GM12878 (cell line): Measurements from ENCODE around the gene SMAD9. TPM values are rescaled to one million over a fixed set of nuclear protein-coding genes. Genes with fewer than 3 reads are reported as not detected.

ENCODE experiments used
- ATAC-seq: fragments of 200-7000 bp; cut with Tn5 transposase; 3 replicates; pipeline ENCODE4 v1.9.1; 2020; ENCODE audit warnings: mild to moderate bottlenecking, moderate library complexity
- BruUV-seq: library from RNA; stranded (reverse); fragments of 400-500 nt; replicated peaks from 2 replicates; lab custom pipeline; 2021; lab: Mats Ljungman, UMichigan
- CTCF ChIA-PET: fragments of 300-600 bp; sonication (Branson Sonifier 250); formaldehyde crosslinking; extraction: SDS; loops from one replicate; lab custom pipeline; 2021; ENCODE audit warnings: inconsistent platforms; lab: Yijun Ruan, JAX
- POLR2A ChIA-PET: fragments of 350-600 bp; formaldehyde crosslinking; extraction: SDS; loops from one replicate; lab custom pipeline; 2021; ENCODE audit warnings: inconsistent platforms; lab: Charles Lee
- RAD21 ChIA-PET: fragments of 300-600 bp; sonication (Branson Sonifier 250); formaldehyde crosslinking; loops from one replicate; lab custom pipeline; 2023; ENCODE audit warnings: antibody characterized with exemption; ENCODE audit not compliant: unreplicated experiment; lab: Charles Lee
- SMC1A ChIA-PET: fragments of 300-600 bp; sonication (Branson Sonifier 250); formaldehyde crosslinking; loops from one replicate; lab custom pipeline; 2023; ENCODE audit not compliant: unreplicated experiment, uncharacterized antibody; lab: Charles Lee
- DNase-seq: peaks from one replicate; pipeline ENCODE4 v3.0.0-alpha.2; 2011; ENCODE audit warnings: low read depth, low spot score
- FAIRE-seq: peaks from 3 replicates; lab custom pipeline; 2011; peaks lifted over from hg19 to GRCh38; lab: Jason Lieb, UNC
- H2AFZ ChIP-seq: 2 replicates; pipeline ENCODE4 v1.6.0; 2011; ENCODE audit warnings: low read depth, low read length, control low read depth; ENCODE audit not compliant: control insufficient read depth
- H3K27ac ChIP-seq: 2 replicates; pipeline ENCODE4 v1.5.1; 2011; ENCODE audit warnings: control low read depth; ENCODE audit not compliant: control insufficient read depth, insufficient read depth
- H3K27me3 ChIP-seq, 2 experiments: replicated peaks in 1 of 2; 2 replicates each; pipeline versions ENCODE4 v1.6.0 to v1.6.1; 2011; ENCODE audit warnings: low read length in 1 of 2; ENCODE audit not compliant: control insufficient read depth in 2 of 2, insufficient read depth in 2 of 2
- H3K36me3 ChIP-seq, 2 experiments: 2 replicates each; pipeline ENCODE4 v1.5.1; 2011; ENCODE audit warnings: low read length in 1 of 2; ENCODE audit not compliant: control insufficient read depth in 2 of 2, insufficient read depth in 2 of 2
- H3K4me1 ChIP-seq: 2 replicates; pipeline ENCODE4 v1.6.1; 2011; ENCODE audit warnings: mild to moderate bottlenecking, low read length, moderate library complexity, mixed read lengths; ENCODE audit not compliant: control insufficient read depth, insufficient read depth
- H3K4me2 ChIP-seq: 2 replicates; pipeline ENCODE4 v1.6.0; 2011; ENCODE audit warnings: control low read depth; ENCODE audit not compliant: control insufficient read depth, insufficient read depth
- H3K4me3 ChIP-seq: fragments of 200-600 bp; sonication (generic); 2 replicates; pipeline ENCODE4 v1.5.1; 2016
- H3K79me2 ChIP-seq: 2 replicates; pipeline ENCODE4 v1.6.0; 2011; ENCODE audit warnings: low read length; ENCODE audit not compliant: control insufficient read depth, insufficient read depth
- H3K9ac ChIP-seq: 2 replicates; pipeline ENCODE4 v1.8.0; 2011; ENCODE audit warnings: low read length, control low read depth, mixed read lengths; ENCODE audit not compliant: control insufficient read depth, insufficient read depth
- H3K9me3 ChIP-seq: replicated peaks from 3 replicates; pipeline ENCODE4 v1.5.1; 2011; ENCODE audit warnings: mild to moderate bottlenecking, low read length; ENCODE audit not compliant: control insufficient read depth, insufficient read depth
- H4K20me1 ChIP-seq: 2 replicates; pipeline ENCODE4 v1.6.0; 2011; ENCODE audit not compliant: control insufficient read depth, insufficient read depth
- EGR1 ChIP-seq, 2 experiments: IDR thresholded peaks; 1 replicate in 1 of 2; 2 replicates in 1 of 2; pipeline ENCODE4 v1.6.1; 2011 to 2012; ENCODE audit warnings: low read depth in 2 of 2, low read length in 2 of 2, borderline replicate concordance in 1 of 2, mild to moderate bottlenecking in 1 of 2, moderate library complexity in 1 of 2
- ESRRA ChIP-seq: IDR thresholded peaks from 2 replicates; pipeline ENCODE4 v1.6.1; 2012; ENCODE audit warnings: mild to moderate bottlenecking, low read length, improper control_type of control experiment
- ETV6 ChIP-seq, 2 experiments: fragments of 450-650 bp in 1 of 2; IDR thresholded peaks in 1 of 2; conservative IDR thresholded peaks in 1 of 2; 2 replicates each; pipeline ENCODE4 v1.6.1; 2014; ENCODE audit warnings: antibody characterized with exemption in 1 of 2, borderline replicate concordance in 1 of 2, low read depth in 1 of 2, mild to moderate bottlenecking in 1 of 2, moderate library complexity in 1 of 2
- IRF4 ChIP-seq: IDR thresholded peaks from 2 replicates; pipeline ENCODE4 v1.6.1; 2011; ENCODE audit warnings: low read depth, low read length
- KLF5 ChIP-seq: fragments of 450-650 bp; IDR thresholded peaks from 2 replicates; pipeline ENCODE4 v1.6.1; 2014; ENCODE audit warnings: mild to moderate bottlenecking; ENCODE audit not compliant: partially characterized antibody
- LARP7 ChIP-seq: fragments of 450-650 bp; IDR thresholded peaks from 2 replicates; pipeline ENCODE4 v1.6.1; 2017; ENCODE audit warnings: mild to moderate bottlenecking
- RFX5 ChIP-seq: IDR thresholded peaks from 2 replicates; pipeline ENCODE4 v1.6.1; 2011; ENCODE audit warnings: low read depth, low read length, improper control_type of control experiment
- SMARCA5 ChIP-seq: fragments of 450-650 bp; IDR thresholded peaks from 2 replicates; pipeline ENCODE4 v1.6.1; 2017; ENCODE audit warnings: mild to moderate bottlenecking
- TCF7 ChIP-seq: IDR thresholded peaks from 2 replicates; pipeline ENCODE4 v1.6.1; 2014; ENCODE audit warnings: antibody characterized with exemption, borderline replicate concordance
- ZZZ3 ChIP-seq: IDR thresholded peaks from 2 replicates; pipeline ENCODE4 v1.6.1; 2011; ENCODE audit warnings: low read depth; ENCODE audit not compliant: control insufficient read depth, insufficient read length
- in situ Hi-C: fragments of 300-500 bp; cut with MboI; formaldehyde crosslinking; loops from 9 replicates; pipeline ENCODE4 v1.14.3; 2018; ENCODE audit warnings: mixed read lengths
- intact Hi-C: fragments of 100-400 bp; cut with micrococcal nuclease; formaldehyde crosslinking; loops from one replicate; pipeline ENCODE4 v1.14.2; 2022; ENCODE audit not compliant: unreplicated experiment
- polyA plus RNA-seq, 11 experiments: library from polyadenylated mRNA; depleted of rRNA in 4 of 11; unstranded in 6 of 11; stranded (reverse) in 5 of 11; fragments of >200 nt; fragmentation: Nextera tagmentation in 4 of 11; fragmentation: Illumina TruSeq in 1 of 11; extraction: Ambion mirVana in 4 of 11; extraction: Trizol in 1 of 11; gene quantifications; 1 replicate in 1 of 11; 2 replicates in 10 of 11; pipeline versions ENCODE4 v1.2.1 to v1.2.3, GENCODE V29; 2011 to 2016; ENCODE audit warnings: inconsistent platforms in 2 of 11, missing spikeins in 2 of 11, low read depth in 1 of 11
- total RNA-seq, 4 experiments: library from RNA; depleted of rRNA in 3 of 4; stranded (reverse); fragments of >200 nt in 3 of 4; fragmentation: Illumina TruSeq in 1 of 4; extraction: Trizol in 1 of 4; gene quantifications; 2 replicates each; pipeline versions ENCODE4 v1.2.1 to v1.2.3, GENCODE V29; 2013 to 2021
- TF ChIP-seq, protein P1 (sequence below): IDR thresholded peaks from 2 replicates; pipeline ENCODE4 v1.6.1; 2011; ENCODE audit warnings: borderline replicate concordance, low read depth, mild to moderate bottlenecking, moderate library complexity, low read length; ENCODE audit not compliant: insufficient read depth, poor library complexity, severe bottlenecking
- TF ChIP-seq, protein P2 (sequence below): fragments of 150-350 bp; IDR thresholded peaks from 2 replicates; pipeline ENCODE4 v1.6.1; 2016; ENCODE audit warnings: low read depth, low read length
- TF ChIP-seq, protein P3 (sequence below): fragments of 450-650 bp; formaldehyde crosslinking; IDR thresholded peaks from 2 replicates; pipeline ENCODE4 v1.5.0; 2022; ENCODE audit warnings: mild to moderate bottlenecking, missing genetic modification characterization
- TF ChIP-seq, protein P4 (sequence below): IDR thresholded peaks from 2 replicates; pipeline ENCODE4 v1.6.1; 2012; ENCODE audit warnings: low read length, inconsistent platforms

The SMAD9 gene
- total and polyA plus RNA-seq, 10 of the 15 experiments (the other 5 are each of a cell fraction or from before 2014, with no cell fraction given): 0.22 to 0.69 (median 0.42) TPM; not detected in 6

DNA sequence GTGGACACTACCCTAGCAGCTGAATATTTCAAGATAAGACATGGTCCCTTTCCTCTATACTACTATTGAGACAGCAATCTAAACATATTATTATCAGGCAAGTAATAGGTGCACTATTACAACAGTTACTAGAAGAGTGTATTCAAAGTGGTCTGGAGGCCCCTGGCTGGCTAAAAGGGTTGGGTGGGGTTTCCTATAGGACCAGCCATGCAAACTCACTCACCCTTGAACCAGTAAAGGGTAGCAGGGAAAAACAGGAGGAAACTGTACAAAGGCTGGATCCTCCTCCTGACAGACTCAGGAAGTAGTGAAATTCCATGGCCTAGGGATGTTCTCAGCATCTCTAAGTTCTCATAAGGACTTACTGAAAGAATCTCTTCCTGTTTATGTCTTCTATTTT is 7.7 kb downstream of the SMAD9 start:
- Histone ChIP-seq H2AFZ (no peak overlapping the region), H3K79me2 (no peaks in the 10 kb centered on the region), H3K36me3 (no peaks in the 10 kb centered on the region), H3K9ac (no peak overlapping the region), H3K9me3 (no peaks in the 10 kb centered on the region; the same call in 2 of the 3 replicates), H4K20me1 (no peaks in the 10 kb centered on the region), H3K4me3 (no peak overlapping the region), H3K4me1 (no peaks in the 10 kb centered on the region), H3K4me2 (no peak overlapping the region), H3K27me3 (peaks cover 3 to 4% of the 10 kb centered on the region in 2 experiments; a peak in 3 of 4 replicates), H3K27ac (no peak overlapping the region)
- intact Hi-C loops (no loop called here), in situ Hi-C loops (no loop called here)
- SMC1A ChIA-PET: no interaction called here
- FAIRE-seq (no peak), DNase-seq (no peak), ATAC-seq (no peak)
- CTCF ChIA-PET: no interaction called here
- RAD21 ChIA-PET: no interaction called here
- BruUV-seq: no TSS peak
- POLR2A ChIA-PET: no interaction called here
- TF ChIP-seq, protein P1, sequence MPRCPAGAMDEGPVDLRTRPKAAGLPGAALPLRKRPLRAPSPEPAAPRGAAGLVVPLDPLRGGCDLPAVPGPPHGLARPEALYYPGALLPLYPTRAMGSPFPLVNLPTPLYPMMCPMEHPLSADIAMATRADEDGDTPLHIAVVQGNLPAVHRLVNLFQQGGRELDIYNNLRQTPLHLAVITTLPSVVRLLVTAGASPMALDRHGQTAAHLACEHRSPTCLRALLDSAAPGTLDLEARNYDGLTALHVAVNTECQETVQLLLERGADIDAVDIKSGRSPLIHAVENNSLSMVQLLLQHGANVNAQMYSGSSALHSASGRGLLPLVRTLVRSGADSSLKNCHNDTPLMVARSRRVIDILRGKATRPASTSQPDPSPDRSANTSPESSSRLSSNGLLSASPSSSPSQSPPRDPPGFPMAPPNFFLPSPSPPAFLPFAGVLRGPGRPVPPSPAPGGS: no peak
- no peak for TF ChIP-seq KLF5
- no peak for TF ChIP-seq TCF7
- TF ChIP-seq, protein P2, sequence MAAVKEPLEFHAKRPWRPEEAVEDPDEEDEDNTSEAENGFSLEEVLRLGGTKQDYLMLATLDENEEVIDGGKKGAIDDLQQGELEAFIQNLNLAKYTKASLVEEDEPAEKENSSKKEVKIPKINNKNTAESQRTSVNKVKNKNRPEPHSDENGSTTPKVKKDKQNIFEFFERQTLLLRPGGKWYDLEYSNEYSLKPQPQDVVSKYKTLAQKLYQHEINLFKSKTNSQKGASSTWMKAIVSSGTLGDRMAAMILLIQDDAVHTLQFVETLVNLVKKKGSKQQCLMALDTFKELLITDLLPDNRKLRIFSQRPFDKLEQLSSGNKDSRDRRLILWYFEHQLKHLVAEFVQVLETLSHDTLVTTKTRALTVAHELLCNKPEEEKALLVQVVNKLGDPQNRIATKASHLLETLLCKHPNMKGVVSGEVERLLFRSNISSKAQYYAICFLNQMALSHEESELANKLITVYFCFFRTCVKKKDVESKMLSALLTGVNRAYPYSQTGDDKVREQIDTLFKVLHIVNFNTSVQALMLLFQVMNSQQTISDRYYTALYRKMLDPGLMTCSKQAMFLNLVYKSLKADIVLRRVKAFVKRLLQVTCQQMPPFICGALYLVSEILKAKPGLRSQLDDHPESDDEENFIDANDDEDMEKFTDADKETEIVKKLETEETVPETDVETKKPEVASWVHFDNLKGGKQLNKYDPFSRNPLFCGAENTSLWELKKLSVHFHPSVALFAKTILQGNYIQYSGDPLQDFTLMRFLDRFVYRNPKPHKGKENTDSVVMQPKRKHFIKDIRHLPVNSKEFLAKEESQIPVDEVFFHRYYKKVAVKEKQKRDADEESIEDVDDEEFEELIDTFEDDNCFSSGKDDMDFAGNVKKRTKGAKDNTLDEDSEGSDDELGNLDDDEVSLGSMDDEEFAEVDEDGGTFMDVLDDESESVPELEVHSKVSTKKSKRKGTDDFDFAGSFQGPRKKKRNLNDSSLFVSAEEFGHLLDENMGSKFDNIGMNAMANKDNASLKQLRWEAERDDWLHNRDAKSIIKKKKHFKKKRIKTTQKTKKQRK: no peak
- TF ChIP-seq, protein P3, sequence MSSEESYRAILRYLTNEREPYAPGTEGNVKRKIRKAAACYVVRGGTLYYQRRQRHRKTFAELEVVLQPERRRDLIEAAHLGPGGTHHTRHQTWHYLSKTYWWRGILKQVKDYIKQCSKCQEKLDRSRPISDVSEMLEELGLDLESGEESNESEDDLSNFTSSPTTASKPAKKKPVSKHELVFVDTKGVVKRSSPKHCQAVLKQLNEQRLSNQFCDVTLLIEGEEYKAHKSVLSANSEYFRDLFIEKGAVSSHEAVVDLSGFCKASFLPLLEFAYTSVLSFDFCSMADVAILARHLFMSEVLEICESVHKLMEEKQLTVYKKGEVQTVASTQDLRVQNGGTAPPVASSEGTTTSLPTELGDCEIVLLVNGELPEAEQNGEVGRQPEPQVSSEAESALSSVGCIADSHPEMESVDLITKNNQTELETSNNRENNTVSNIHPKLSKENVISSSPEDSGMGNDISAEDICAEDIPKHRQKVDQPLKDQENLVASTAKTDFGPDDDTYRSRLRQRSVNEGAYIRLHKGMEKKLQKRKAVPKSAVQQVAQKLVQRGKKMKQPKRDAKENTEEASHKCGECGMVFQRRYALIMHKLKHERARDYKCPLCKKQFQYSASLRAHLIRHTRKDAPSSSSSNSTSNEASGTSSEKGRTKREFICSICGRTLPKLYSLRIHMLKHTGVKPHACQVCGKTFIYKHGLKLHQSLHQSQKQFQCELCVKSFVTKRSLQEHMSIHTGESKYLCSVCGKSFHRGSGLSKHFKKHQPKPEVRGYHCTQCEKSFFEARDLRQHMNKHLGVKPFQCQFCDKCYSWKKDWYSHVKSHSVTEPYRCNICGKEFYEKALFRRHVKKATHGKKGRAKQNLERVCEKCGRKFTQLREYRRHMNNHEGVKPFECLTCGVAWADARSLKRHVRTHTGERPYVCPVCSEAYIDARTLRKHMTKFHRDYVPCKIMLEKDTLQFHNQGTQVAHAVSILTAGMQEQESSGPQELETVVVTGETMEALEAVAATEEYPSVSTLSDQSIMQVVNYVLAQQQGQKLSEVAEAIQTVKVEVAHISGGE (CRISPR knock-in tag): no peak
- TF ChIP-seq ZZZ3: no peak
- TF ChIP-seq SMARCA5: no peak
- TF ChIP-seq, protein P4, sequence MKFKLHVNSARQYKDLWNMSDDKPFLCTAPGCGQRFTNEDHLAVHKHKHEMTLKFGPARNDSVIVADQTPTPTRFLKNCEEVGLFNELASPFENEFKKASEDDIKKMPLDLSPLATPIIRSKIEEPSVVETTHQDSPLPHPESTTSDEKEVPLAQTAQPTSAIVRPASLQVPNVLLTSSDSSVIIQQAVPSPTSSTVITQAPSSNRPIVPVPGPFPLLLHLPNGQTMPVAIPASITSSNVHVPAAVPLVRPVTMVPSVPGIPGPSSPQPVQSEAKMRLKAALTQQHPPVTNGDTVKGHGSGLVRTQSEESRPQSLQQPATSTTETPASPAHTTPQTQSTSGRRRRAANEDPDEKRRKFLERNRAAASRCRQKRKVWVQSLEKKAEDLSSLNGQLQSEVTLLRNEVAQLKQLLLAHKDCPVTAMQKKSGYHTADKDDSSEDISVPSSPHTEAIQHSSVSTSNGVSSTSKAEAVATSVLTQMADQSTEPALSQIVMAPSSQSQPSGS: no peak
- no peak for TF ChIP-seq IRF4
- no peak for TF ChIP-seq RFX5
- no peak for TF ChIP-seq ETV6 (conservative IDR thresholded peaks at IDR 0.05 in 1 of 2, IDR thresholded peaks at IDR 0.05 in 1 of 2; ENCODE audit: borderline replicate concordance in 1 of 2, low read depth in 1 of 2)
- no peak for TF ChIP-seq LARP7
- no peak for TF ChIP-seq ESRRA
- TF ChIP-seq EGR1 (IDR thresholded peaks at IDR 0.05; ENCODE audit: borderline replicate concordance in 1 of 2, low read depth in 2 of 2, low read length in 2 of 2): no peak
